GM23338 (cell line): Measurements from ENCODE around the gene DVL2. TPM values are rescaled to one million over a fixed set of nuclear protein-coding genes. Genes with fewer than 3 reads are reported as not detected.

Experiments
- ATAC-seq: fragments of 200-7000 bp; cut with Tn5 transposase; 3 replicates; pipeline ENCODE4 v1.9.1; 2020
- DNase-seq: peaks from one replicate; pipeline ENCODE4 v3.0.0-alpha.2; 2015; ENCODE audit warnings: low spot score
- H2AFZ ChIP-seq: fragments of 200-600 bp; sonication (generic); 2 replicates; pipeline ENCODE4 v1.8.0; 2016; ENCODE audit warnings: antibody characterized with exemption, mild to moderate bottlenecking, moderate library complexity
- H3F3A ChIP-seq: fragments of 200-600 bp; sonication (generic); replicated peaks from 2 replicates; pipeline ENCODE4 v1.8.0; 2017; ENCODE audit warnings: antibody characterized with exemption, mixed run types, low read depth
- H3K27ac ChIP-seq: fragments of 200-600 bp; sonication (generic); 2 replicates; pipeline ENCODE4 v1.6.1; 2016; ENCODE audit warnings: low read depth
- H3K27me3 ChIP-seq: fragments of 200-600 bp; sonication (generic); 2 replicates; pipeline ENCODE4 v1.8.0; 2016; ENCODE audit warnings: mild to moderate bottlenecking, mixed run types, moderate library complexity; ENCODE audit not compliant: insufficient read depth
- H3K36me3 ChIP-seq: fragments of 200-600 bp; sonication (generic); 2 replicates; pipeline ENCODE4 v1.8.0; 2016; ENCODE audit warnings: mild to moderate bottlenecking; ENCODE audit not compliant: insufficient read depth
- H3K4me1 ChIP-seq: fragments of 200-600 bp; sonication (generic); 2 replicates; pipeline ENCODE4 v1.8.0; 2016; ENCODE audit warnings: mild to moderate bottlenecking, moderate library complexity; ENCODE audit not compliant: insufficient read depth
- H3K4me2 ChIP-seq: fragments of 200-600 bp; sonication (generic); 2 replicates; pipeline ENCODE4 v1.7.1; 2017; ENCODE audit warnings: mixed run types
- H3K4me3 ChIP-seq: fragments of 200-600 bp; sonication (generic); 2 replicates; pipeline ENCODE4 v1.6.1; 2016; ENCODE audit warnings: mixed run types
- H3K79me2 ChIP-seq: fragments of 200-600 bp; sonication (generic); replicated peaks from 2 replicates; pipeline ENCODE4 v1.8.0; 2017; ENCODE audit warnings: mild to moderate bottlenecking; ENCODE audit not compliant: insufficient read depth
- H3K9me2 ChIP-seq: fragments of 200-600 bp; sonication (generic); 2 replicates; pipeline ENCODE4 v1.8.0; 2017; ENCODE audit not compliant: insufficient read depth
- H4K20me1 ChIP-seq: fragments of 200-600 bp; sonication (generic); replicated peaks from 2 replicates; pipeline ENCODE4 v1.8.0; 2017; ENCODE audit warnings: mild to moderate bottlenecking; ENCODE audit not compliant: insufficient read depth
- H3K27ac Mint-ChIP-seq: 2 replicates; pipeline ENCODE4 v1.8.0; 2020; ENCODE audit warnings: inconsistent platforms, mild to moderate bottlenecking, moderate library complexity, mixed read lengths
- H3K27me3 Mint-ChIP-seq: 3 replicates; pipeline ENCODE4 v1.8.0; 2022; ENCODE audit warnings: low read depth, mild to moderate bottlenecking, moderate library complexity, mixed read lengths, inconsistent platforms; ENCODE audit not compliant: insufficient read depth, poor library complexity
- H3K36me3 Mint-ChIP-seq: 3 replicates; pipeline ENCODE4 v1.8.0; 2021; ENCODE audit warnings: low read depth, mild to moderate bottlenecking, inconsistent platforms, moderate library complexity, mixed read lengths
- H3K4me1 Mint-ChIP-seq: 3 replicates; pipeline ENCODE4 v1.8.0; 2020; ENCODE audit warnings: mild to moderate bottlenecking, inconsistent platforms, mixed read lengths
- H3K4me3 Mint-ChIP-seq: 3 replicates; pipeline ENCODE4 v1.8.0; 2021; ENCODE audit warnings: moderate library complexity, mild to moderate bottlenecking, inconsistent platforms, mixed read lengths
- H3K9me3 Mint-ChIP-seq: 3 replicates; pipeline ENCODE4 v1.8.0; 2020; ENCODE audit warnings: moderate library complexity, mild to moderate bottlenecking, inconsistent platforms, mixed read lengths
- CTCF ChIP-seq, 2 experiments: fragments of 200-600 bp in 1 of 2; sonication (generic) in 1 of 2; conservative IDR thresholded peaks; 2 replicates each; pipeline versions ENCODE4 v1.5.1 to v1.6.1; 2016 to 2017; ENCODE audit warnings: antibody characterized with exemption in 2 of 2, low read depth in 2 of 2, mild to moderate bottlenecking in 2 of 2, moderate library complexity in 1 of 2
- POLR2AphosphoS5 ChIP-seq: IDR thresholded peaks from 2 replicates; pipeline ENCODE4 v1.6.1; 2016; ENCODE audit warnings: antibody characterized with exemption, low read depth
- ZNF462 ChIP-seq: fragments of 250-450 bp; sonication (Bioruptor Pico); IDR thresholded peaks from 2 replicates; pipeline ENCODE4 v1.5.0; 2020; ENCODE audit warnings: mild to moderate bottlenecking, moderate library complexity
- polyA plus RNA-seq: library from polyadenylated mRNA; unstranded; fragments of >200 nt; fragmentation: Nextera tagmentation; extraction: Ambion mirVana; gene quantifications from 2 replicates; pipeline ENCODE4 v1.2.1, GENCODE V29; 2016
- total RNA-seq: library from RNA; depleted of rRNA; stranded (reverse); fragments of >200 nt; shearing (Covaris generic); gene quantifications from 2 replicates; pipeline ENCODE4 v1.2.3, GENCODE V29; 2014

The DVL2 gene
- total and polyA plus RNA-seq, 2 experiments from 2014 or later = 19.7 to 80.6 TPM

- TF ChIP-seq ZNF462 (CRISPR knock-in tag) (no peak), POLR2AphosphoS5 (no peak)
Observed at GRCh38 chr17:7281953-7282751, 47.8 kb upstream of the DVL2 start (continued).

GRCh38 chr17:7281074-7281952, 47.0 kb upstream of the DVL2 start, which contains the start of gene SLC2A4:
Gene SLC2A4 (plus strand): TSS chr17:7281718. CDS start chr17:7281935, 217 bp downstream.
- Mint-ChIP-seq H3K36me3 (peaks cover 5% of the 10 kb centered on the region), H3K27me3 (peaks cover 17% of the 10 kb centered on the region), H3K4me3 (peak within 1 kb of the TSS; percentile 59), H3K9me3 (no peaks in the 10 kb centered on the region; the same call in 2 of the 3 replicates), H3K27ac (no peak within 1 kb of the TSS), H3K4me1 (peaks cover 24% of the 10 kb centered on the region)
- Histone ChIP-seq H4K20me1 (peaks cover 3% of the 10 kb centered on the region; the same call in 1 of the 2 replicates), H3K4me2 (peak within 1 kb of the TSS; percentile 86), H3K27ac (no peak within 1 kb of the TSS), H3K9me2 (no peaks in the 10 kb centered on the region), H3F3A (peaks cover 15% of the 10 kb centered on the region; the same call in 1 of the 2 replicates), H3K79me2 (no peaks in the 10 kb centered on the region), H3K27me3 (peaks cover 10% of the 10 kb centered on the region), H2AFZ (peak within 1 kb of the TSS; percentile 76), H3K4me1 (peaks cover 13% of the 10 kb centered on the region; the same call in 1 of the 2 replicates), H3K4me3 (peak within 1 kb of the TSS; percentile 89), H3K36me3 (peaks cover 5% of the 10 kb centered on the region; the same call in 1 of the 2 replicates)
- DNase-seq = peak; percentile 99
- no peak for TF ChIP-seq CTCF (conservative IDR thresholded peaks at IDR 0.05; ENCODE audit: low read depth in 2 of 2)
- ATAC-seq = peak; percentile 71
